Measurements from ENCODE around the gene CLOCK.
"Not testable (repeated sequence)": the region's sequence is repeated elsewhere in the genome, so short reads cannot be mapped to it uniquely, and the experiment has no call there.

Gene CLOCK

DNA sequence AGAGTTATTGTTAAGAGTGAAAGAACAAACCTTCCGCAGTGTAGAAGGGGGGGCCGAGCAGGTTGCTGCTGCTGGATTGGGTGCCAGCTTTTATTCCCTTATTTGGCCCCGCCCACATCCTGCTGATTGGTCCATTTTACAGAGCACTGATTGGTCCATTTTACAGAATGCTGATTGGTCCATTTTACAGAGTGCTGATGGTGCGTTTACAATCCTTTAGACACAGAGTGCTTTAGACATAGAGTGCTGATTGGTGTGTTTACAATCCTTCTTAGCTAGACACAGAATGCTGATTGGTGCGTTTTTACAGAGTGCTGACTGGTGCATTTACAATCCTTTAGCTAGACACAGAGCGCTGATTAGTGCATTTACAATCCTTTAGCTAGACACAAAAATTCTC is 5.3 kb upstream of the CLOCK start:
- Mint-ChIP-seq H3K27me3 (ENCODE audit: low read depth) (peaks cover 48% of the 10 kb centered on the region), H3K4me1 (ENCODE audit: low read depth) (peaks cover 15% of the 10 kb centered on the region)
- H3K27ac Mint-ChIP-seq; H3K9me3 Mint-ChIP-seq; H3K36me3 Mint-ChIP-seq (ENCODE audit: low read depth); DNase-seq (ENCODE audit: low spot score); H3K4me3 Mint-ChIP-seq: not testable (repeated sequence)

DNA sequence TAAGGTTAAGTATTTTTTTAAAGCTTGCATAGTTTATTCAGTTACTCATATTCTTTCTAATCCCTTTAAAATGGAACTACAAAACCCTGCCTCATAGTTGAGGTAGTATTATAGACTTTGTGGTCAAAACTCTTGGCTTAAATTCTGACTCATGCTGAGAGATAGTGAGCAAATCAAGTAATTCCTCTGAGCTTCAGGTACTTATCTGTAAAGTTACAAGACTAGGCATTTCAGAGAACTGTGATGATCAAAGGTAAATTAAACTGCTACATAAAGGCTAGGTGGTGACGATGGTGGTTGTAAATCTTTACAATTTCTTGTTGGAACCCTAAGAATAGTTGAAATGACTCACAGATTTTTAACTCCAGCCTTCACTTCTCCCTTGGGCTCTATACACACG is 3.2 kb upstream of the CLOCK start:
- no peaks in the 10 kb centered on the region for H3K36me3 Mint-ChIP-seq (ENCODE audit: low read depth)
- H3K4me1 Mint-ChIP-seq (ENCODE audit: low read depth), result peaks cover 17% of the 10 kb centered on the region
- no peaks in the 10 kb centered on the region for H3K9me3 Mint-ChIP-seq
- no peak overlapping the region for H3K4me3 Mint-ChIP-seq
- H3K27me3 Mint-ChIP-seq (ENCODE audit: low read depth), result peaks cover 42% of the 10 kb centered on the region
- no peak for DNase-seq (ENCODE audit: low spot score)
- no peak overlapping the region for H3K27ac Mint-ChIP-seq

DNA sequence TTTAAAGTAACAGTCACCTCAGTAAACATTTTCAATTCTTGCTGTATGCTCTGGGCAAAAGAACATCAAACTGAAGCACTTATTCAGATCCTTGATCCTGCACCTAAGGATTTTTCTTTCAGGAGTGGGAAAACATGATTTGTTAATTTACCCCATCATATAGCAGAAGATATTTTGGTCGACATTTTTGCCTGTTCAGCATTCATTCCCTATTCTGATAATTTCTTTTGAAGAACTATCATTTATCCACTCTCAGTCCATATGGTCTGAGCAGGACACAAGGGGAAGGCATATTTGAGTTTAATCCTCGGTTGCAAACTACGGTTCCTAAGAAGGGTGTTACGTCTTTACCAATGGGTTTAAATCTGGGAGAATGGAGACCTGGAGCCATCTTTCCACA is 1.2 kb upstream of the CLOCK start:
- peak overlapping the region; percentile 88 for H3K4me3 Mint-ChIP-seq
- no peak overlapping the region for H3K27ac Mint-ChIP-seq
- H3K36me3 Mint-ChIP-seq (ENCODE audit: low read depth), result no peaks in the 10 kb centered on the region
- H3K27me3 Mint-ChIP-seq (ENCODE audit: low read depth), result peaks cover 40% of the 10 kb centered on the region
- H3K4me1 Mint-ChIP-seq (ENCODE audit: low read depth), result peaks cover 17% of the 10 kb centered on the region
- no peaks in the 10 kb centered on the region for H3K9me3 Mint-ChIP-seq
- no peak for DNase-seq (ENCODE audit: low spot score)

DNA sequence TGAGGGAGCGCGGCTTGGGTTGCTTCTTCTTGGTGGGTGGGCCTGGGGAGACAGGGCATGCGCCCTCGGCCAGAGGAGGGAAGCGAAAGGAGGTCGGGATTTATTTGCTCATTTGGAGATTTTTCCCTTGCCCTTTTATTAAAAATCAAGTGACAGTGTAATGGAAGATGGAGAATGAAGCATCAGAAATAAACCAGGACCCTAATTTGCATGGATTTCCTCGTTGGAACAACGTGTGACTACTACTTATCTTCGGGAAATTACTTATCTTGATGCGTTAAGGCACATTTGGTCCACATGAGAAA is 709 bp upstream of the CLOCK start:
- Mint-ChIP-seq H3K9me3 (no peaks in the 10 kb centered on the region), H3K27me3 (ENCODE audit: low read depth) (peaks cover 35% of the 10 kb centered on the region), H3K4me1 (ENCODE audit: low read depth) (peaks cover 17% of the 10 kb centered on the region), H3K4me3 (peak overlapping the region; percentile 88), H3K36me3 (ENCODE audit: low read depth) (no peaks in the 10 kb centered on the region), H3K27ac (no peak overlapping the region)
- no peak for DNase-seq (ENCODE audit: low spot score)

DNA sequence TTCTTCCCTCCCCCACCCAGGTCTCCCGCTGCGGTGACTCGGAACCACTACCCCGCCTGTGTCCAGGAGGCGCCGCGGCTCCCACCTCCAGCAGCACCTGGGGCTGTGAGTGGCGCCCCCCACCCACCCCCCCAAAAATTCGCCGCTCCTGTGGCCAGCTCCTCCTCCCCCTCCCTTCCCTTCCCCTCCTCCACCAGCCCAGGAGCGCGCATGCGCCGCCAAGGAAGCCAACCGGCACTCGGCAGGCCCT is 278 bp downstream of the CLOCK start:
- peaks cover 17% of the 10 kb centered on the region for H3K4me1 Mint-ChIP-seq (ENCODE audit: low read depth)
- H3K36me3 Mint-ChIP-seq (ENCODE audit: low read depth), result no peaks in the 10 kb centered on the region
- H3K27ac Mint-ChIP-seq, result no peak overlapping the region

DNA sequence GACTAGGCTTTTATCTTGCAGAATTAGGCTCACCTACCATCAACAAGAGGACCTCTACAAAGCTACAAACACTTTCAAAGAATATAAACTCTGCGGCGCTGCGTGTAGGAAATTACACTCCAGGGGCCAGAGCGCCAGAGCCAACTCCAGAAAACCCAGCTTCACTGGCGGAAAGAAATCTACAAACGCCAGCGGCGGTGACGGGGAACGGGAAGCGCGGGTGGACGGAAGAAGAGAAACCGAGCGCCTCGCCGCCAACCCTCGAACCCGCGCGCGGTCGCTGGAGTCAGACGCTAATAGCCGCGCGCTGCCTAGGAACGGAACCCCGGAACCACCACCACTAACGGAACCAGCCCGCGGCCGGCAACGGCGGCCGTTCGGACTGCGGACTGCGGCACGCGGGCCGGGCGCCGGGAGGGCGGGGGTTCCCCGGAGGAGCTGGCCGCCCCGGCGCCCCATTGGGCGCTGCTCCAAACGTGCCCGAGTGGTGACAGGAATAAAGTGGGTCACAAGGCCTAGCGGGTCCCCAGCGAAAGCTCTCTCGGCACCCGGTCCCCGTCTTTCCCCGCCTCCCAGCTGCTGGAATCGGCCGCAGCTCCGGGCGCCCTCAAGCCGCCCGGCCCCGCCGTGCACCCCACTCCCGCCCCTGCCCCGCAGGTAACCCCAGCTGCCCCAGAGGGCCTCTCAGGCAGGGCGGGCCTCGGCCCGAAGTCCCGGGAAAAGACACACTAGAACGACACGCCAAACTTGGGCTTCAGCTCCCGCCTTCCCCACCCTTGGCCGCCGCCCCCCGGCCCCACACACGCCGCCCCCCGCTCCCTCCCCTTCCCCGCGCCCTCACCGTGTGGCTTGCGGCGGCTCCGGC is 836 bp downstream of the CLOCK start:
- Mint-ChIP-seq H3K36me3 (ENCODE audit: low read depth) (no peaks in the 10 kb centered on the region), H3K27me3 (ENCODE audit: low read depth) (peaks cover 32% of the 10 kb centered on the region), H3K9me3 (no peaks in the 10 kb centered on the region), H3K27ac (peak overlapping the region; percentile 69), H3K4me3 (peak overlapping the region; percentile 89), H3K4me1 (ENCODE audit: low read depth) (peaks cover 17% of the 10 kb centered on the region)
- DNase-seq (ENCODE audit: low spot score), result peak; percentile 55

More for the DNA sequence above, 278 bp downstream of the CLOCK start:
- H3K4me3 Mint-ChIP-seq, result peak overlapping the region; percentile 88
- peaks cover 32% of the 10 kb centered on the region for H3K27me3 Mint-ChIP-seq (ENCODE audit: low read depth)
- no peaks in the 10 kb centered on the region for H3K9me3 Mint-ChIP-seq
- DNase-seq (ENCODE audit: low spot score), result no peak

DNA sequence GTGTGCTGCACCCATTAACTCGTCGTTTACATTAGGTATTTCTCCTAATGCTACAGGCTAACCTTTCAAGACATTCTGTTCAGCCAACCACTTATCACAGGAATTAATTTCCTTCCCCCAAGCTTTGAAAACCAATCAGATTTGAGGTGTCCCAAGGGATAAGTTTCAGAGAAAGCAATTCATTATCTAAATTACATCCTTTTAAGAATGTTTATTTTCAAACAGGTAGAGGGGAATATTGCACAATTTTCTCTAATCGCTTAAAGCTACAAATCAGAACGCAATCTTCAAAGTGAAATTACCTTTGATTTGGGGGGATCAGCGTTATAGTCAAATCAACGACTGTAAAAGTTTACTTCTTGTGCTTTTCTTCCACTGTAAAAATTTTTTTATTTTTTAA is 1.6 kb downstream of the CLOCK start:
- Mint-ChIP-seq H3K27ac (no peak overlapping the region), H3K36me3 (ENCODE audit: low read depth) (no peaks in the 10 kb centered on the region)

DNA sequence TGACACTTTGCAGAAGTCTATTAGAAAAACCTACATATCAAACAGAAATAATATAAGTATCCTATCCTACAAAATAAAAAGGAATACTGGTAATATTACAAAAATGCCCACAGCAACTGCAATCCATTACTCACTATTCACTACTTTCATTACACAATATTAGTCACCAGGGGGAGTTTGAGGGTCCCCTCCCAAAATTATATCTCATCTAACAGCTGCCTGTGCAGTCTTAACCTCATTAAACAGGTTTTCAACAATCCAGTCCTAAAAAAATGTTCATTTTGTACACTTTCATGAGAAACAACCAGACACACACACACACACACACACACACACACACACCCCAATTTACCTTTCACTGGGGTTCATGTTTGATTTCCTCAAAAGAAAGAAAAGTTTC is 2.9 kb downstream of the CLOCK start:
- DNase-seq (ENCODE audit: low spot score), result no peak
- Mint-ChIP-seq H3K27ac (no peak overlapping the region), H3K9me3 (no peaks in the 10 kb centered on the region), H3K27me3 (ENCODE audit: low read depth) (peaks cover 18% of the 10 kb centered on the region), H3K4me1 (ENCODE audit: low read depth) (peaks cover 6% of the 10 kb centered on the region), H3K36me3 (ENCODE audit: low read depth) (no peaks in the 10 kb centered on the region), H3K4me3 (no peak overlapping the region)

More for the DNA sequence above, 1.6 kb downstream of the CLOCK start:
- Mint-ChIP-seq H3K27me3 (ENCODE audit: low read depth) (peaks cover 29% of the 10 kb centered on the region), H3K9me3 (no peaks in the 10 kb centered on the region), H3K4me3 (peak overlapping the region; percentile 89), H3K4me1 (ENCODE audit: low read depth) (peaks cover 13% of the 10 kb centered on the region)
- DNase-seq (ENCODE audit: low spot score), result no peak

DNA sequence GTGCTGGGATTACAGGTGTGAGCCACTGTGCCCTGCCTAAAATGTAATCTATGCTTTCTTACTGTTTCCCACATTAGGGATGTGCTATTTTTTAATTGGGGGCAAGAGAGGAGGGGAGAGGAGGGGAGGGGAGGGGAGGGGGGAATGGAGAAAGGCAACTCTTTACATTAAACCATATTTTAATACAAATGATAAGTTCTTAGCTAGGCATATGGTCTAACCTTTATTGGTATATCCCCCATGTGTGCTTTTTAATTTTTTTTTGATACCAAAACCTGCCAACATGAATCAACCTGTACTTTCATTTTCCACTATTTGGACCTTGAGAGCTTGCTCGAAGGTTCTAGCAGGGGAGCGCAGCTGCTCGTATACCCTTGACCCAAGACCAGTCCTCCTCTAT is 6.4 kb downstream of the CLOCK start:
- Mint-ChIP-seq H3K27me3 (ENCODE audit: low read depth) (peaks cover 4% of the 10 kb centered on the region), H3K27ac (no peak overlapping the region), H3K36me3 (ENCODE audit: low read depth) (no peaks in the 10 kb centered on the region), H3K4me3 (no peak overlapping the region), H3K4me1 (ENCODE audit: low read depth) (peaks cover 9% of the 10 kb centered on the region), H3K9me3 (no peaks in the 10 kb centered on the region)
- DNase-seq (ENCODE audit: low spot score), result no peak

DNA sequence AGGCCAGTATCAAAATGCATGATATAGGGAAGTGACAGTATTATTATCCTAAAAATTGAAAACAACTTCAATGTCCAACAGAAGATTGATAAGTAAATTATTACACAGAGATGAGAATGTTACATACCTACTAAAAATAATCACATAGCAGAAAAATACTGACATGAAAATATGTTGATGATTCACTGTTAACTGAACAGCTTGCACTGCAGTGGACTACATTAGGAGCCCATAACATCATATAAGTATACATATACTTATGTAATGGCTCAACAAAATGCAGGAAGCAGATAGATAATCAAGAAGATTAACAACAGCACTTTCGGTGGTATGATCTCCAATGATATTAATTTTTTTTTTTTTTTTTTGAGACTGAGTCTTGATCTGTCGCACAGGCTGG is 7.1 kb downstream of the CLOCK start:
- H3K4me1 Mint-ChIP-seq (ENCODE audit: low read depth), result peaks cover 6% of the 10 kb centered on the region
- no peak overlapping the region for H3K27ac Mint-ChIP-seq
- DNase-seq (ENCODE audit: low spot score), result no peak
- H3K9me3 Mint-ChIP-seq, result no peaks in the 10 kb centered on the region
- no peak overlapping the region for H3K4me3 Mint-ChIP-seq
- no peaks in the 10 kb centered on the region for H3K36me3 Mint-ChIP-seq (ENCODE audit: low read depth)
- peaks cover 3% of the 10 kb centered on the region for H3K27me3 Mint-ChIP-seq (ENCODE audit: low read depth)

DNA sequence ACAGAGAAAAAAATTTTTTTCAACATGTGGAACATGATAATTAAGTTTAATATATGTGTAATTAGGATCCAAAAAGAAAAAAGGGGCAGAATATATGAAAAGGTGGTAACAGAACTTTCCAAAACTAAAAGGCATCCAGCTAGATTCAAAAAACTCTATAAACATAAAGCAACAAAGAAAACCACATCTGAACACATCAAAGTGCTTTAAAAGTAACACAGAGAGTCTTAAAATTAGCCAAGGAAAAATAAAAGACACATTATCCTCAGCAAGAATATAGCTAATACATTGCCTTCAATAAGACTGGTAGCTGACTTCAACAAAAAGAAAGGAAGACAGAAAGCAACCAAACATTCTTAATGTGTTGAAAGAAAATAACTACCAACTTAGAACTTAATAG is 8.2 kb downstream of the CLOCK start:
- Mint-ChIP-seq H3K4me3 (no peak overlapping the region), H3K9me3 (peaks cover 8% of the 10 kb centered on the region), H3K4me1 (ENCODE audit: low read depth) (peaks cover 6% of the 10 kb centered on the region), H3K27ac (no peak overlapping the region), H3K27me3 (ENCODE audit: low read depth) (no peaks in the 10 kb centered on the region), H3K36me3 (ENCODE audit: low read depth) (peaks cover 6% of the 10 kb centered on the region)
- DNase-seq (ENCODE audit: low spot score), result no peak

DNA sequence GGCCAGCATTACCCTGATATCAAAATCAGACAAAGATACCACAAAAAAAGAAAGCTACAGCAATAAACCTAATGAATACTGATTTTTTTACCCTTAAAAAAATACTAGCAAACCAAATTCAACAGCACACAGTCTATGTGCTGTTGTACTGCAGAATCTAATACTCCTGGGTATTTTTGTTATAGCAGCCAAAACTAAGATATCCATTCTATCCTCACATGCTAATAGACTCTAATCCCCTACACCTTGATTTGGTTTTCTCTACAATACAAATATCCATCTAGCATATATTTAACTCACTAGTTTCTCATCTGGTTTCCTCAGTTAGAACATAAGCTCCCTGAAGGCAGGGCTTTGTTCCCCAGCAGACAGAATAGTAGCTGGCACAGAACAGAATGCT is 12.4 kb downstream of the CLOCK start:
- no peak overlapping the region for H3K27ac Mint-ChIP-seq
- H3K36me3 Mint-ChIP-seq (ENCODE audit: low read depth), result peaks cover 24% of the 10 kb centered on the region
- H3K4me3 Mint-ChIP-seq, result no peak overlapping the region
- peaks cover 6% of the 10 kb centered on the region for H3K4me1 Mint-ChIP-seq (ENCODE audit: low read depth)
- no peaks in the 10 kb centered on the region for H3K27me3 Mint-ChIP-seq (ENCODE audit: low read depth)
- peaks cover 34% of the 10 kb centered on the region for H3K9me3 Mint-ChIP-seq
- no peak for DNase-seq (ENCODE audit: low spot score)

DNA sequence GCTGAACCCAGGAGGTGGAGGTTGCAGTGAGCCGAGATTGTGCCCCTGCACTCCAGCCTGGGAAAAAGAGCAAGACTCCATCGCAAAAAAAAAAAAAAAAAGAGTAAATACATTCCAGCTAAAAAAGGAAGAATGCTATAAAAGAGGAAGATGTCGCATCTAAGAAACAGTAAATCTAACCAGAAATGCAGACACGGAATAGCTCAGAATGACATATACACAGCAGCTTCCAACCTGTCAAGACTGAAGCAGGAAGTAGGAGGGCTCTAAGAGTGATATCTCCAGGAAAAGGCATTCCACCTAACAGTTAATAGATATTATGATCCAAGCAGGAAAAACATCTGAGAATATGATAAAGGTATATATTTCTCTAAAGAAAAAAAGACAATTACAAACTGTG is 16.0 kb downstream of the CLOCK start:
- Mint-ChIP-seq H3K4me1 (ENCODE audit: low read depth) (no peaks in the 10 kb centered on the region), H3K36me3 (ENCODE audit: low read depth) (peaks cover 24% of the 10 kb centered on the region), H3K27ac (no peak overlapping the region), H3K27me3 (ENCODE audit: low read depth) (no peaks in the 10 kb centered on the region), H3K9me3 (peaks cover 37% of the 10 kb centered on the region), H3K4me3 (no peak overlapping the region)
- no peak for DNase-seq (ENCODE audit: low spot score)

DNA sequence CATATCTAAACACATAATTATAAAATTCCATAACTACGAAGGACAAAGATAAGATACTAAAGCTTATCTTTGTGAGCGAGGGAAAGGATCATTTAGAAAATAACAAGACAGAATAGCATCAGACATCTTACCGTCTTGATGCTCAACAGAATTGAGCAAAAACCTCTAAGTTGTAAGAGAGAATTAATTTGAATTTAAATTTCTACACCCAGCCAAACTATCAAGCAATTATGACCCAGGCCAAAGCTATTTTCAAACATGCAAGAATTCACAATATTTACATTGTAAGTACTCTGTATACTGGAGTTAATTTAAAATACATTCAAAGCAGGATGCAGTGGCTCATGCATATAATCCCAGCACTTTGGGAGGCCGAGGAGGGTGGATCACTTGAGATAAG is 16.5 kb downstream of the CLOCK start:
- no peaks in the 10 kb centered on the region for H3K27me3 Mint-ChIP-seq (ENCODE audit: low read depth)
- H3K36me3 Mint-ChIP-seq (ENCODE audit: low read depth), result peaks cover 24% of the 10 kb centered on the region
- DNase-seq (ENCODE audit: low spot score), result no peak
- no peak overlapping the region for H3K4me3 Mint-ChIP-seq
- H3K27ac Mint-ChIP-seq, result no peak overlapping the region
- peaks cover 37% of the 10 kb centered on the region for H3K9me3 Mint-ChIP-seq
- no peaks in the 10 kb centered on the region for H3K4me1 Mint-ChIP-seq (ENCODE audit: low read depth)

DNA sequence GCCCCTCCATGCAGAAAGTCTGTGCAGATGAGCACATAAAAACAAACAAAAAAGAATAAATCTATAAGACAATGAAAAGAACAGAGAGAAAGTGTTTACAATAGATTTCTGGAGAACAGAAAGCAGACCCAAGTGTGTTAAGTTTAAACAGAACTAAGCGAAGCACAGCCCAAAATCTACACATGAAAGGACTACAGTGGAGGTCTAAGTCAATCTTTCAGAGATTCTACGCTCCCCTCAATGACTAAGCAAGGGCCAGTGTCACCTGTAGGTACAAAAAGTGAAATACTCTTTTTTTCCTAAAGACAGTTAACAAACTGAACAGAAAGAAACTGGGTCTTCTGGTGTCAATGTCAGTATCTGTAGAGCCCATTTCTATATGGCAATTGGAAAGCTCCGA is 18.2 kb downstream of the CLOCK start:
- peaks cover 18% of the 10 kb centered on the region for H3K36me3 Mint-ChIP-seq (ENCODE audit: low read depth)
- H3K27ac Mint-ChIP-seq, result no peak overlapping the region
- H3K9me3 Mint-ChIP-seq, result peaks cover 29% of the 10 kb centered on the region
- H3K4me3 Mint-ChIP-seq, result no peak overlapping the region
- no peak for DNase-seq (ENCODE audit: low spot score)
- no peaks in the 10 kb centered on the region for H3K4me1 Mint-ChIP-seq (ENCODE audit: low read depth)
- no peaks in the 10 kb centered on the region for H3K27me3 Mint-ChIP-seq (ENCODE audit: low read depth)
